HEK293 (cell line): Measurements from ENCODE around the gene CCDC43.

ENCODE experiments used
- CTCF ChIA-PET: fragments of 350-600 bp; formaldehyde crosslinking; extraction: SDS; loops from one replicate; lab custom pipeline; 2021; ENCODE audit warnings: antibody characterized with exemption; lab: Yijun Ruan, JAX
- POLR2A ChIA-PET: fragments of 300-600 bp; formaldehyde crosslinking; extraction: SDS; loops from one replicate; lab custom pipeline; 2020; ENCODE audit warnings: antibody characterized with exemption, inconsistent platforms; lab: Yijun Ruan, JAX
- H3K27ac ChIP-seq: fragments of 200-500 bp; sonication (Bioruptor generic); 2 replicates; pipeline ENCODE4 v1.5.1; 2014; ENCODE audit warnings: low read depth, low read length, control low read depth, inconsistent platforms; ENCODE audit errors: extremely low read depth
- H3K36me3 ChIP-seq, 2 experiments: fragments of 200-500 bp in 1 of 2; sonication (Bioruptor generic) in 1 of 2; 1 replicate in 1 of 2; 2 replicates in 1 of 2; pipeline ENCODE4 v1.5.1; 2014 to 2017; ENCODE audit warnings: inconsistent platforms in 2 of 2, low read length in 2 of 2; ENCODE audit not compliant: control insufficient read depth in 2 of 2, insufficient read depth in 1 of 2
- H3K4me1 ChIP-seq: fragments of 200-500 bp; sonication (Bioruptor generic); 2 replicates; pipeline ENCODE4 v1.5.1; 2014; ENCODE audit warnings: mild to moderate bottlenecking, low read length, inconsistent platforms; ENCODE audit not compliant: control insufficient read depth, insufficient read depth
- H3K4me3 ChIP-seq: 2 replicates; pipeline ENCODE4 v1.5.1; 2011; ENCODE audit warnings: low read depth, mild to moderate bottlenecking, control low read depth, low read length, moderate library complexity
- H3K9me3 ChIP-seq: fragments of 200-500 bp; sonication (Bioruptor generic); 2 replicates; pipeline ENCODE4 v1.5.1; 2014; ENCODE audit warnings: low read depth, low read length, inconsistent platforms; ENCODE audit not compliant: control insufficient read depth, insufficient read depth
- PRDM1 ChIP-seq: fragments of 450-650 bp; formaldehyde crosslinking; IDR thresholded peaks from 2 replicates; pipeline ENCODE4; 2016; ENCODE audit warnings: missing biosample characterization, missing genetic modification characterization
- ZBTB6 ChIP-seq: fragments of 450-650 bp; formaldehyde crosslinking; IDR thresholded peaks from 2 replicates; pipeline ENCODE4 v1.5.1; 2017; ENCODE audit warnings: missing biosample characterization, missing genetic modification characterization
- ZNF112 ChIP-seq: fragments of 450-650 bp; formaldehyde crosslinking; IDR thresholded peaks from 2 replicates; pipeline ENCODE4 v1.5.0; 2017; ENCODE audit warnings: missing biosample characterization, missing genetic modification characterization
- ZNF121 ChIP-seq: fragments of 450-650 bp; formaldehyde crosslinking; IDR thresholded peaks from 2 replicates; pipeline ENCODE4 v1.5.1; 2016; ENCODE audit warnings: missing biosample characterization, missing genetic modification characterization
- ZNF146 ChIP-seq: fragments of 450-650 bp; formaldehyde crosslinking; IDR thresholded peaks from 2 replicates; pipeline ENCODE4 v1.5.1; 2016; ENCODE audit warnings: missing biosample characterization, missing genetic modification characterization
- ZNF155 ChIP-seq: fragments of 450-650 bp; formaldehyde crosslinking; IDR thresholded peaks from 2 replicates; pipeline ENCODE4 v1.5.1; 2016; ENCODE audit warnings: missing biosample characterization, missing genetic modification characterization
- ZNF221 ChIP-seq: fragments of 450-650 bp; formaldehyde crosslinking; IDR thresholded peaks from 2 replicates; pipeline ENCODE4 v1.5.1; 2017; ENCODE audit warnings: missing biosample characterization, missing genetic modification characterization, borderline replicate concordance
- ZNF324 ChIP-seq: fragments of 450-650 bp; formaldehyde crosslinking; IDR thresholded peaks from 2 replicates; pipeline ENCODE4 v1.5.1; 2016; ENCODE audit warnings: missing biosample characterization, missing genetic modification characterization
- ZNF404 ChIP-seq: fragments of 450-650 bp; formaldehyde crosslinking; IDR thresholded peaks from 2 replicates; pipeline ENCODE4 v1.5.1; 2017; ENCODE audit warnings: missing biosample characterization, missing genetic modification characterization
- ZNF654 ChIP-seq: fragments of 450-650 bp; formaldehyde crosslinking; IDR thresholded peaks from 2 replicates; pipeline ENCODE4 v1.5.1; 2016; ENCODE audit warnings: low read depth, missing biosample characterization, missing genetic modification characterization
- ZNF658 ChIP-seq: fragments of 450-650 bp; formaldehyde crosslinking; IDR thresholded peaks from 2 replicates; pipeline ENCODE4; 2016; ENCODE audit warnings: missing biosample characterization, missing genetic modification characterization
- ZNF692 ChIP-seq: fragments of 450-650 bp; formaldehyde crosslinking; IDR thresholded peaks from 2 replicates; pipeline ENCODE4 v1.5.1; 2016; ENCODE audit warnings: missing biosample characterization, missing genetic modification characterization
- ZNF707 ChIP-seq: fragments of 450-650 bp; formaldehyde crosslinking; IDR thresholded peaks from 2 replicates; pipeline ENCODE4 v1.5.1; 2016; ENCODE audit warnings: missing biosample characterization, missing genetic modification characterization
- ZNF830 ChIP-seq: fragments of 450-650 bp; IDR thresholded peaks from 2 replicates; pipeline ENCODE4 v1.5.0; 2018; ENCODE audit warnings: missing biosample characterization, missing genetic modification characterization, low read depth, mild to moderate bottlenecking, moderate library complexity
- ZSCAN23 ChIP-seq: fragments of 450-650 bp; formaldehyde crosslinking; IDR thresholded peaks from 2 replicates; pipeline ENCODE4 v1.5.1; 2016; ENCODE audit warnings: missing biosample characterization, missing genetic modification characterization
- ZXDB ChIP-seq: fragments of 450-650 bp; formaldehyde crosslinking; IDR thresholded peaks from 2 replicates; pipeline ENCODE4 v1.5.1; 2016; ENCODE audit warnings: missing biosample characterization, missing genetic modification characterization
- TF ChIP-seq, protein P1 (sequence below): fragments of 450-650 bp; formaldehyde crosslinking; IDR thresholded peaks from 2 replicates; pipeline ENCODE4 v1.5.1; 2016; ENCODE audit warnings: missing biosample characterization, missing genetic modification characterization
- TF ChIP-seq, protein P2 (sequence below): fragments of 450-650 bp; formaldehyde crosslinking; IDR thresholded peaks from 2 replicates; pipeline ENCODE4 v1.5.1; 2017; ENCODE audit warnings: missing biosample characterization, missing genetic modification characterization
- TF ChIP-seq, protein P3 (sequence below): fragments of 450-650 bp; formaldehyde crosslinking; IDR thresholded peaks from 2 replicates; pipeline ENCODE4 v1.5.1; 2016; ENCODE audit warnings: missing biosample characterization, missing genetic modification characterization
- TF ChIP-seq, protein P4 (sequence below): fragments of 450-650 bp; formaldehyde crosslinking; IDR thresholded peaks from 2 replicates; pipeline ENCODE4 v1.5.1; 2016; ENCODE audit warnings: missing biosample characterization, missing genetic modification characterization
- TF ChIP-seq, protein P5 (sequence below): fragments of 450-650 bp; formaldehyde crosslinking; IDR thresholded peaks from 2 replicates; pipeline ENCODE4 v1.5.1; 2016; ENCODE audit warnings: missing biosample characterization, missing genetic modification characterization

The CCDC43 gene

DNA sequence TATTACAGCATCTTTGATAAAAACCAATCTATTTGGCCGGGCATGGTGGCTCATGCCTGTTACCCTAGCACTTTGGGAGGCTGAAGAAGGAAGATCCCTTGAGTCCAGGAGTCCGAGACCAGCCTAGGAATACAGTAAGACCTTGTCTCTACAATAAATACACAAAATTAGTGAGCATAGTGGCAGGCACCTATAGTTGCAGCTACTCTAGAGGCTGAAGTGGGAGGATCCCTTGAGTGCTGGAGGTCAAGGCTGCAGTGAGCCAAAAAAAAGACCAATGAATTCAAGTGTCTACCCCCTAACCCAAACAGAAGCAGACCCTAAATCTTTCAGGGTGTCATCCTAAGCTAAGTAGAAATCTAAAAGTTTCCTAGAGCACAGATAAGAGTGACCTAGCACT, 40.6 kb downstream of the CCDC43 start:
- ChIA-PET CTCF (interaction anchor here (0.7 kb wide), 1 partner anchor 12 kb away, joined by 3 read pairs; no protein-coding TSS in a partner anchor), POLR2A (no interaction called here)
- Histone ChIP-seq H3K36me3 (no peaks in the 10 kb centered on the region), H3K4me3 (no peak overlapping the region), H3K9me3 (no peaks in the 10 kb centered on the region), H3K27ac (no peak overlapping the region), H3K4me1 (no peaks in the 10 kb centered on the region)
- TF ChIP-seq ZNF658 (tag by site-specific recombination), result no peak
- TF ChIP-seq, protein P1, sequence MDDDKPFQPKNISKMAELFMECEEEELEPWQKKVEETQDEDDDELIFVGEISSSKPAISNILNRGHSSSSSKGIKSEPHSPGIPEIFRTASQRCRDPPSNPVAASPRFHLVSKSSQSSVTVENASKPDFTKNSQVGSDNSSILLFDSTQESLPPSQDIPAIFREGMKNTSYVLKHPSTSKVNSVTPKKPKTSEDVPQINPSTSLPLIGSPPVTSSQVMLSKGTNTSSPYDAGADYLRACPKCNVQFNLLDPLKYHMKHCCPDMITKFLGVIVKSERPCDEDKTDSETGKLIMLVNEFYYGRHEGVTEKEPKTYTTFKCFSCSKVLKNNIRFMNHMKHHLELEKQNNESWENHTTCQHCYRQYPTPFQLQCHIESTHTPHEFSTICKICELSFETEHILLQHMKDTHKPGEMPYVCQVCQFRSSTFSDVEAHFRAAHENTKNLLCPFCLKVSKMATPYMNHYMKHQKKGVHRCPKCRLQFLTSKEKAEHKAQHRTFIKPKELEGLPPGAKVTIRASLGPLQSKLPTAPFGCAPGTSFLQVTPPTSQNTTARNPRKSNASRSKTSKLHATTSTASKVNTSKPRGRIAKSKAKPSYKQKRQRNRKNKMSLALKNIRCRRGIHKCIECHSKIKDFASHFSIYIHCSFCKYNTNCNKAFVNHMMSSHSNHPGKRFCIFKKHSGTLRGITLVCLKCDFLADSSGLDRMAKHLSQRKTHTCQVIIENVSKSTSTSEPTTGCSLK (tag by site-specific recombination), result no peak
- TF ChIP-seq ZNF221, result no peak
- no peak for TF ChIP-seq ZNF146
- TF ChIP-seq ZNF404 (tag by site-specific recombination), result no peak
- no peak for TF ChIP-seq ZNF121 (tag by site-specific recombination)
- TF ChIP-seq PRDM1 (tag by site-specific recombination), result no peak
- no peak for TF ChIP-seq ZXDB (tag by site-specific recombination)

- H3K4me1 ChIP-seq, result no peaks in the 10 kb centered on the region
- H3K36me3 ChIP-seq, result no peaks in the 10 kb centered on the region
- ChIA-PET POLR2A (interaction anchor here (0.7 to 1.1 kb wide), 2 partner anchors 8 to 24 kb away, joined by 3 read pairs; no protein-coding TSS in a partner anchor), CTCF (interaction anchor here (0.7 to 0.8 kb wide), 2 partner anchors 117 to 277 kb away, joined by 3 to 6 read pairs; no protein-coding TSS in a partner anchor)
- no peak overlapping the region for H3K27ac ChIP-seq
- H3K4me3 ChIP-seq, result no peak overlapping the region
- H3K9me3 ChIP-seq, result no peaks in the 10 kb centered on the region
- TF ChIP-seq ZNF830 (tag by site-specific recombination) (no peak), ZNF654 (tag by site-specific recombination) (no peak)
- TF ChIP-seq, protein P2, sequence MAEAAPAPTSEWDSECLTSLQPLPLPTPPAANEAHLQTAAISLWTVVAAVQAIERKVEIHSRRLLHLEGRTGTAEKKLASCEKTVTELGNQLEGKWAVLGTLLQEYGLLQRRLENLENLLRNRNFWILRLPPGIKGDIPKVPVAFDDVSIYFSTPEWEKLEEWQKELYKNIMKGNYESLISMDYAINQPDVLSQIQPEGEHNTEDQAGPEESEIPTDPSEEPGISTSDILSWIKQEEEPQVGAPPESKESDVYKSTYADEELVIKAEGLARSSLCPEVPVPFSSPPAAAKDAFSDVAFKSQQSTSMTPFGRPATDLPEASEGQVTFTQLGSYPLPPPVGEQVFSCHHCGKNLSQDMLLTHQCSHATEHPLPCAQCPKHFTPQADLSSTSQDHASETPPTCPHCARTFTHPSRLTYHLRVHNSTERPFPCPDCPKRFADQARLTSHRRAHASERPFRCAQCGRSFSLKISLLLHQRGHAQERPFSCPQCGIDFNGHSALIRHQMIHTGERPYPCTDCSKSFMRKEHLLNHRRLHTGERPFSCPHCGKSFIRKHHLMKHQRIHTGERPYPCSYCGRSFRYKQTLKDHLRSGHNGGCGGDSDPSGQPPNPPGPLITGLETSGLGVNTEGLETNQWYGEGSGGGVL, result no peak
Measured at GRCh38 chr17:44647736-44648135, 41.8 kb downstream of the CCDC43 start.

DNA sequence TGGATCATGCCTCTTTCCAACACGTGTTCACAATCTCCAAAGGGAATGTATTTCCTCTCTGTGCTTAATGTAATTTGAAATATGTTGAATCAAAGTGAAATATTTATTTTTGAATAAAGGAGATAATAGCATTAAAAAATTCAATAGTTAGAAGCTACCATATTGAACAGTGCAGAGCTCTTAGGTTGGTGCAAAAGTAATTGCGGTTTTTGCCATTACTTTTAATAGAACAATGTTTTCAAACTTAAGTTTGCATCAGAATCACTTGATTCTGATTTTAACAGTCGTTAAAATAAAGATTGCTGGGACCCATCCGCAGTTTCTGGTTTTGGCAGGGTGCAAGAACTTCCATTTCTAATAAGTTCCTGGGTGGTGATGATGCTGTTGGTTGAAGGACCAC, 43.3 kb downstream of the CCDC43 start:
- Histone ChIP-seq H3K9me3 (no peaks in the 10 kb centered on the region), H3K4me3 (no peak overlapping the region), H3K4me1 (no peaks in the 10 kb centered on the region), H3K36me3 (no peaks in the 10 kb centered on the region), H3K27ac (no peak overlapping the region)
- ChIA-PET CTCF (interaction anchor here (0.7 to 1.1 kb wide), 5 partner anchors 9 to 112 kb away, joined by 3 to 13 read pairs (median 4); no protein-coding TSS in a partner anchor), POLR2A (interaction anchor here (0.7 kb wide), 1 partner anchor 29 kb away, joined by 5 read pairs; no protein-coding TSS in a partner anchor)
- TF ChIP-seq ZNF155 (tag by site-specific recombination), result no peak
- TF ChIP-seq, protein P3, sequence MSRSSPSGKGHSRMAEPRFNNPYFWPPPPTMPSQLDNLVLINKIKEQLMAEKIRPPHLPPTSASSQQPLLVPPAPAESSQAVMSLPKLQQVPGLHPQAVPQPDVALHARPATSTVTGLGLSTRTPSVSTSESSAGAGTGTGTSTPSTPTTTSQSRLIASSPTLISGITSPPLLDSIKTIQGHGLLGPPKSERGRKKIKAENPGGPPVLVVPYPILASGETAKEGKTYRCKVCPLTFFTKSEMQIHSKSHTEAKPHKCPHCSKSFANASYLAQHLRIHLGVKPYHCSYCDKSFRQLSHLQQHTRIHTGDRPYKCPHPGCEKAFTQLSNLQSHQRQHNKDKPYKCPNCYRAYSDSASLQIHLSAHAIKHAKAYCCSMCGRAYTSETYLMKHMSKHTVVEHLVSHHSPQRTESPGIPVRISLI, result no peak
- no peak for TF ChIP-seq ZBTB6
- no peak for TF ChIP-seq ZNF692 (tag by site-specific recombination)
- TF ChIP-seq, protein P4, sequence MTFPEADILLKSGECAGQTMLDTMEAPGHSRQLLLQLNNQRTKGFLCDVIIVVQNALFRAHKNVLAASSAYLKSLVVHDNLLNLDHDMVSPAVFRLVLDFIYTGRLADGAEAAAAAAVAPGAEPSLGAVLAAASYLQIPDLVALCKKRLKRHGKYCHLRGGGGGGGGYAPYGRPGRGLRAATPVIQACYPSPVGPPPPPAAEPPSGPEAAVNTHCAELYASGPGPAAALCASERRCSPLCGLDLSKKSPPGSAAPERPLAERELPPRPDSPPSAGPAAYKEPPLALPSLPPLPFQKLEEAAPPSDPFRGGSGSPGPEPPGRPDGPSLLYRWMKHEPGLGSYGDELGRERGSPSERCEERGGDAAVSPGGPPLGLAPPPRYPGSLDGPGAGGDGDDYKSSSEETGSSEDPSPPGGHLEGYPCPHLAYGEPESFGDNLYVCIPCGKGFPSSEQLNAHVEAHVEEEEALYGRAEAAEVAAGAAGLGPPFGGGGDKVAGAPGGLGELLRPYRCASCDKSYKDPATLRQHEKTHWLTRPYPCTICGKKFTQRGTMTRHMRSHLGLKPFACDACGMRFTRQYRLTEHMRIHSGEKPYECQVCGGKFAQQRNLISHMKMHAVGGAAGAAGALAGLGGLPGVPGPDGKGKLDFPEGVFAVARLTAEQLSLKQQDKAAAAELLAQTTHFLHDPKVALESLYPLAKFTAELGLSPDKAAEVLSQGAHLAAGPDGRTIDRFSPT (tag by site-specific recombination), result no peak
- no peak for TF ChIP-seq ZNF112
- TF ChIP-seq ZNF324 (tag by site-specific recombination), result no peak
- TF ChIP-seq, protein P5, sequence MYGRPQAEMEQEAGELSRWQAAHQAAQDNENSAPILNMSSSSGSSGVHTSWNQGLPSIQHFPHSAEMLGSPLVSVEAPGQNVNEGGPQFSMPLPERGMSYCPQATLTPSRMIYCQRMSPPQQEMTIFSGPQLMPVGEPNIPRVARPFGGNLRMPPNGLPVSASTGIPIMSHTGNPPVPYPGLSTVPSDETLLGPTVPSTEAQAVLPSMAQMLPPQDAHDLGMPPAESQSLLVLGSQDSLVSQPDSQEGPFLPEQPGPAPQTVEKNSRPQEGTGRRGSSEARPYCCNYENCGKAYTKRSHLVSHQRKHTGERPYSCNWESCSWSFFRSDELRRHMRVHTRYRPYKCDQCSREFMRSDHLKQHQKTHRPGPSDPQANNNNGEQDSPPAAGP (tag by site-specific recombination), result no peak
- TF ChIP-seq ZNF707 (tag by site-specific recombination), result no peak
- TF ChIP-seq ZSCAN23 (tag by site-specific recombination), result no peak
